ENCODE results near the gene DOK1. TPM values are rescaled to one million over a fixed set of nuclear protein-coding genes. Genes with fewer than 3 reads are reported as not detected.

The DOK1 gene
- total and polyA plus RNA-seq, 7 donors: 16.1 to 24.9 (median 18.2) TPM

DNA sequence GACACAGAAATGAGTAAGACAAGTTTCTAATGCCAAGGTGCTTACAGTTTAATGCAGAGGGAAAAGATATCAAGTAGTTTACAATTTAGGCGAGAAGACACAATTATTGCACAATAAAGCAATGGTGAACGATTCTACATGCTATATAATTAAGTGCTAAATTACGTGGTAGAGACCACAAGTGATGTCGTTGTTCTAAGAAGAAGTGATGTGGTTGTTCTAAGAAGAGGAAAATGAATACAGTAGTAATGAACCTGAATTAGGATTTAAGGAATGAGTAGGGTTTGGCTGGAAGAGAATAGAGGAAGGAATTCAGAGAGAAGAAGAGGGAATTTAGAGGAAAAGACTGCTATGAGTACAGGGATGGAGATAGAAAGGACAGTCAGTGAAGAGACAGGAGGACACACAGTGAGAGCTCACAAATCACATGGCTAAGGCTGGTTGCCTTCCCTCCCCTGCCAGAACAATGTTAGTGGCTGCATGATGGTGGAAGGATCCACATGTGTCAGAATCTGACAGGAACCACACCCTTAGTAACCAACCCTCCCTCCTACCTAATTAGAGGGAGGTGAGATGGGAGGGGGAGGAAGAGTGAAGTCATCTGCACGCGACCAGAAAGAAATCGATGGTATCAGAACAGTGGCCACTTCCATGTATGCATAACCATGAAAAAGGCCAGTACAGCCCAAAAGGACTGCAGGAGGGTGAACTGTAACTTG is 48.9 kb downstream of the DOK1 start:
- WGBS, 2 donors: 66 to 81% methylated on average over 7 of the region's 7 CpGs
- H3K4me1 ChIP-seq: no peaks in the 10 kb centered on the region
- no peaks in the 10 kb centered on the region for H3K9me3 ChIP-seq
- intact Hi-C loops (cut with DNase I): no loop called here
- H3K27ac ChIP-seq: no peak overlapping the region
- no peak overlapping the region for H3K4me3 ChIP-seq
- TF ChIP-seq POLR2AphosphoS5 (IDR thresholded peaks at IDR 0.05): no peak
- TF ChIP-seq EP300 (IDR thresholded peaks at IDR 0.05): no peak
- TF ChIP-seq, protein P1, sequence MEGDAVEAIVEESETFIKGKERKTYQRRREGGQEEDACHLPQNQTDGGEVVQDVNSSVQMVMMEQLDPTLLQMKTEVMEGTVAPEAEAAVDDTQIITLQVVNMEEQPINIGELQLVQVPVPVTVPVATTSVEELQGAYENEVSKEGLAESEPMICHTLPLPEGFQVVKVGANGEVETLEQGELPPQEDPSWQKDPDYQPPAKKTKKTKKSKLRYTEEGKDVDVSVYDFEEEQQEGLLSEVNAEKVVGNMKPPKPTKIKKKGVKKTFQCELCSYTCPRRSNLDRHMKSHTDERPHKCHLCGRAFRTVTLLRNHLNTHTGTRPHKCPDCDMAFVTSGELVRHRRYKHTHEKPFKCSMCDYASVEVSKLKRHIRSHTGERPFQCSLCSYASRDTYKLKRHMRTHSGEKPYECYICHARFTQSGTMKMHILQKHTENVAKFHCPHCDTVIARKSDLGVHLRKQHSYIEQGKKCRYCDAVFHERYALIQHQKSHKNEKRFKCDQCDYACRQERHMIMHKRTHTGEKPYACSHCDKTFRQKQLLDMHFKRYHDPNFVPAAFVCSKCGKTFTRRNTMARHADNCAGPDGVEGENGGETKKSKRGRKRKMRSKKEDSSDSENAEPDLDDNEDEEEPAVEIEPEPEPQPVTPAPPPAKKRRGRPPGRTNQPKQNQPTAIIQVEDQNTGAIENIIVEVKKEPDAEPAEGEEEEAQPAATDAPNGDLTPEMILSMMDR (IDR thresholded peaks at IDR 0.05): no peak
- TF ChIP-seq POLR2A (IDR thresholded peaks at IDR 0.05): no peak
- peaks cover 0 to 15% (median 0%) of the 10 kb centered on the region in 3 donors for H3K27me3 ChIP-seq
- H3K36me3 ChIP-seq: no peaks in the 10 kb centered on the region
- no peak for DNase-seq

DNA sequence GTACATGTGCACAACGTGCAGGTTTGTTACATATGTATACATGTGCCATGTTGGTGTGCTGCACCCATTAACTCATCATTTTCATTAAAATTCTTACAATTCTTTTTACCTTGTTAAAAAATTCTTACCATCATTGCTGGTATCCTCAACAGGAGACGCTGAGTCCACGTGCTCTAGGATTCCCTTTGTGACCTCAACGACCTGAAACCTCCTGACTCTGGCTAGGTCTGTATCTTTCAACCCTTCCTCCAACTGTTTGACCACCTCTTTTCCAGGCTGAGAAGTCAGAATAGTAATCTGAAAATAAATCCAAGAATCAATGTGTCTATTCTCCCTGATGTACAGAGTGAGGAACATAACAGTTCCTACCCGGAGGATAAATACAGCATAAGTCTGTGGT is 52.4 kb downstream of the DOK1 start:
- Histone ChIP-seq H3K27me3 (peaks cover 0 to 11% (median 0%) of the 10 kb centered on the region in 3 donors), H3K4me1 (no peaks in the 10 kb centered on the region), H3K9me3 (no peaks in the 10 kb centered on the region), H3K4me3 (no peak overlapping the region), H3K36me3 (no peaks in the 10 kb centered on the region), H3K27ac (no peak overlapping the region)
- intact Hi-C loops (cut with DNase I): no loop called here
- no peak for DNase-seq
- TF ChIP-seq POLR2AphosphoS5 (IDR thresholded peaks at IDR 0.05): no peak
- TF ChIP-seq POLR2A (IDR thresholded peaks at IDR 0.05): no peak
- TF ChIP-seq, protein P1 (IDR thresholded peaks at IDR 0.05): no peak
- TF ChIP-seq EP300 (IDR thresholded peaks at IDR 0.05): no peak
- WGBS, 2 donors: 52 to 64% methylated on average over 5 of the region's 5 CpGs

Other genes with a start within 250 kb of the DOK1 start
- gene SLC4A5, start 211.3 kb upstream of the DOK1 start, total RNA-seq: 10 to 100 TPM in 1 of 4 donors, 1 to 10 TPM in 3; 1.5 to 12.2 (median 3.6) TPM
- gene SLC4A5, start 211.3 kb upstream of the DOK1 start, polyA plus RNA-seq: 1 to 10 TPM in 1 of 3 donors, under 1 TPM in 2; under 0.01 to 1.8 (median 0.23) TPM
- 100 to 1,000 TPM in 3 of 4 donors, 10 to 100 TPM in 1; 99.2 to 137 (median 107) TPM for gene DCTN1, start 174.4 kb upstream of the DOK1 start, total RNA-seq
- gene DCTN1, start 174.4 kb upstream of the DOK1 start, polyA plus RNA-seq: 10 to 100 TPM; 67.3 to 93.2 (median 69.4) TPM
- 1 to 10 TPM in 3 of 4 donors, not detected in 1; 1.4 to 2.2 (median 2.0) TPM for gene C2orf81, start 133.1 kb upstream of the DOK1 start, total RNA-seq
- 1 to 10 TPM in 2 of 3 donors, under 1 TPM in 1; 0.46 to 2.0 (median 1.8) TPM for gene C2orf81, start 133.1 kb upstream of the DOK1 start, polyA plus RNA-seq
- 10 to 100 TPM in 2 of 4 donors, 1 to 10 TPM in 2; 7.5 to 13.3 (median 9.8) TPM for gene WDR54, start 133.0 kb upstream of the DOK1 start, total RNA-seq
- gene WDR54, start 133.0 kb upstream of the DOK1 start, polyA plus RNA-seq: 10 to 100 TPM in 1 of 3 donors, 1 to 10 TPM in 2; 3.0 to 13.6 (median 3.2) TPM
- gene RTKN, start 112.8 kb upstream of the DOK1 start, total RNA-seq: 10 to 100 TPM; 13.5 to 20.0 (median 17.0) TPM
- gene RTKN, start 112.8 kb upstream of the DOK1 start, polyA plus RNA-seq: 10 to 100 TPM; 15.0 to 44.6 (median 16.2) TPM
- 10 to 100 TPM in 2 of 4 donors, 1 to 10 TPM in 2; 7.5 to 41.8 (median 15.0) TPM for gene INO80B, start 99.6 kb upstream of the DOK1 start, total RNA-seq
- 10 to 100 TPM; 12.9 to 36.9 (median 19.2) TPM for gene INO80B, start 99.6 kb upstream of the DOK1 start, polyA plus RNA-seq
- gene WBP1, start 96.3 kb upstream of the DOK1 start, total RNA-seq: 10 to 100 TPM; 63.1 to 89.2 (median 74.1) TPM
- gene WBP1, start 96.3 kb upstream of the DOK1 start, polyA plus RNA-seq: 10 to 100 TPM; 59.2 to 61.3 (median 59.3) TPM
- 10 to 100 TPM; 21.4 to 34.3 (median 26.3) TPM for gene MOGS, start 89.3 kb upstream of the DOK1 start, total RNA-seq
- gene MOGS, start 89.3 kb upstream of the DOK1 start, polyA plus RNA-seq: 10 to 100 TPM in 2 of 3 donors, 1 to 10 TPM in 1; 7.8 to 44.7 (median 10.2) TPM
- gene MRPL53, start 82.0 kb upstream of the DOK1 start, total RNA-seq: 10 to 100 TPM; 10.2 to 77.1 (median 36.7) TPM
- gene MRPL53, start 82.0 kb upstream of the DOK1 start, polyA plus RNA-seq: 10 to 100 TPM; 57.7 to 75.6 (median 64.7) TPM
- 10 to 100 TPM; 15.8 to 20.9 (median 16.8) TPM for gene CCDC142, start 71.7 kb upstream of the DOK1 start, total RNA-seq
- 10 to 100 TPM in 1 of 3 donors, 1 to 10 TPM in 2; 1.8 to 16.8 (median 2.1) TPM for gene CCDC142, start 71.7 kb upstream of the DOK1 start, polyA plus RNA-seq
- 10 to 100 TPM; 18.9 to 29.6 (median 24.1) TPM for gene TTC31, start 71.6 kb upstream of the DOK1 start, total RNA-seq
- 10 to 100 TPM; 12.7 to 22.4 (median 13.8) TPM for gene TTC31, start 71.6 kb upstream of the DOK1 start, polyA plus RNA-seq
- gene LBX2, start 55.1 kb upstream of the DOK1 start, total RNA-seq: under 1 TPM in 1 of 4 donors, not detected in 3; 0.99 TPM
- gene LBX2, start 55.1 kb upstream of the DOK1 start, polyA plus RNA-seq: 1 to 10 TPM; 1.3 to 2.4 (median 1.8) TPM
- 10 to 100 TPM in 3 of 4 donors, 1 to 10 TPM in 1; 8.9 to 22.8 (median 16.0) TPM for gene PCGF1, start 47.0 kb upstream of the DOK1 start, total RNA-seq
- 10 to 100 TPM; 12.6 to 22.8 (median 15.7) TPM for gene PCGF1, start 47.0 kb upstream of the DOK1 start, polyA plus RNA-seq
- gene TLX2, start 40.3 kb upstream of the DOK1 start, total RNA-seq: 1 to 10 TPM; 1.2 to 2.5 (median 1.8) TPM
- gene TLX2, start 40.3 kb upstream of the DOK1 start, polyA plus RNA-seq: 1 to 10 TPM in 1 of 3 donors, not detected in 2; 1.0 TPM
- gene DQX1, start 28.5 kb upstream of the DOK1 start, total RNA-seq: not detected
- 10 to 100 TPM in 2 of 3 donors, 1 to 10 TPM in 1; 7.2 to 15.6 (median 13.2) TPM for gene DQX1, start 28.5 kb upstream of the DOK1 start, polyA plus RNA-seq
- gene AUP1, start 25.0 kb upstream of the DOK1 start, total RNA-seq: 100 to 1,000 TPM in 1 of 4 donors, 10 to 100 TPM in 3; 76.5 to 133 (median 83.1) TPM
- 100 to 1,000 TPM in 1 of 3 donors, 10 to 100 TPM in 2; 46.5 to 178 (median 47.4) TPM for gene AUP1, start 25.0 kb upstream of the DOK1 start, polyA plus RNA-seq
- gene HTRA2, start 24.8 kb upstream of the DOK1 start, total RNA-seq: 10 to 100 TPM; 28.2 to 39.3 (median 31.8) TPM
- 10 to 100 TPM; 19.7 to 39.8 (median 22.8) TPM for gene HTRA2, start 24.8 kb upstream of the DOK1 start, polyA plus RNA-seq
- 1 to 10 TPM; 5.4 to 7.9 (median 7.8) TPM for gene LOXL3, start 778 bp upstream of the DOK1 start, total RNA-seq
- gene LOXL3, start 778 bp upstream of the DOK1 start, polyA plus RNA-seq: 1 to 10 TPM in 2 of 3 donors, under 1 TPM in 1; 0.60 to 3.5 (median 1.8) TPM
- gene M1AP, start 93.6 kb downstream of the DOK1 start, total RNA-seq: under 1 TPM in 2 of 4 donors, not detected in 2; 0.16 to 0.36 TPM
- under 1 TPM in 2 of 3 donors, not detected in 1; 0.31 to 0.60 TPM for gene M1AP, start 93.6 kb downstream of the DOK1 start, polyA plus RNA-seq
- gene SEMA4F, start 99.5 kb downstream of the DOK1 start, total RNA-seq: 1 to 10 TPM; 2.2 to 5.5 (median 3.6) TPM
- 1 to 10 TPM in 2 of 3 donors, under 1 TPM in 1; 0.69 to 3.5 (median 1.2) TPM for gene SEMA4F, start 99.5 kb downstream of the DOK1 start, polyA plus RNA-seq